DOHH2 (cell line): ENCODE measurements around the gene NPIPB2.

Experiments used
- H3F3A ChIP-seq: fragments of 200-600 bp; sonication (generic), shearing (Covaris generic); 2 replicates; pipeline ENCODE4 v1.6.0; 2016; ENCODE audit warnings: antibody characterized with exemption, mild to moderate bottlenecking; ENCODE audit not compliant: control insufficient read depth, insufficient read depth
- H3K27ac ChIP-seq: fragments of 200-600 bp; sonication (generic); 2 replicates; pipeline ENCODE4 v1.5.1; 2014; ENCODE audit warnings: low read depth, mild to moderate bottlenecking, low read length, moderate library complexity
- H3K27me3 ChIP-seq: fragments of 200-600 bp; sonication (generic); 2 replicates; pipeline ENCODE4 v1.6.1; 2014; ENCODE audit warnings: mild to moderate bottlenecking, low read length, mixed read lengths; ENCODE audit not compliant: control insufficient read depth
- H3K36me3 ChIP-seq: fragments of 200-600 bp; sonication (generic); 2 replicates; pipeline ENCODE4 v1.6.1; 2014; ENCODE audit warnings: mild to moderate bottlenecking, low read length, moderate library complexity, mixed read lengths; ENCODE audit not compliant: control insufficient read depth
- H3K4me1 ChIP-seq: fragments of 200-600 bp; sonication (generic); 2 replicates; pipeline ENCODE4 v1.6.1; 2014; ENCODE audit warnings: mild to moderate bottlenecking, low read length, mixed read lengths; ENCODE audit not compliant: control insufficient read depth
- H3K4me2 ChIP-seq: fragments of 200-600 bp; sonication (generic); 2 replicates; pipeline ENCODE4 v1.6.0; 2014; ENCODE audit warnings: mild to moderate bottlenecking, low read length, moderate library complexity
- H3K4me3 ChIP-seq: fragments of 200-600 bp; sonication (generic); 2 replicates; pipeline ENCODE4 v1.5.1; 2014; ENCODE audit warnings: mild to moderate bottlenecking, low read length, mixed read lengths
- H3K79me2 ChIP-seq: fragments of 200-600 bp; sonication (generic); 2 replicates; pipeline ENCODE4 v1.6.1; 2014; ENCODE audit warnings: mild to moderate bottlenecking, low read length, mixed read lengths; ENCODE audit not compliant: control insufficient read depth
- H3K9me2 ChIP-seq: fragments of 200-600 bp; sonication (generic); replicated peaks from 2 replicates; pipeline ENCODE4 v1.6.1; 2014; ENCODE audit warnings: mild to moderate bottlenecking, low read length, mixed read lengths; ENCODE audit not compliant: control insufficient read depth
- H3K9me3 ChIP-seq: fragments of 200-600 bp; sonication (generic); 2 replicates; pipeline ENCODE4 v1.6.1; 2014; ENCODE audit warnings: antibody characterized with exemption, low read length, mixed read lengths; ENCODE audit not compliant: control insufficient read depth, insufficient read depth
- H4K20me1 ChIP-seq: fragments of 200-600 bp; sonication (generic); 2 replicates; pipeline ENCODE4 v1.6.0; 2014; ENCODE audit warnings: low read depth, mild to moderate bottlenecking, antibody characterized with exemption, low read length, moderate library complexity; ENCODE audit not compliant: control insufficient read depth, insufficient read depth
- CTCF ChIP-seq: fragments of 200-600 bp; sonication (generic); IDR thresholded peaks from one replicate; pipeline ENCODE4 v1.5.1; 2014; ENCODE audit warnings: antibody characterized with exemption, mild to moderate bottlenecking, low read depth, low read length; ENCODE audit not compliant: poor library complexity, severe bottlenecking
- EZH2phosphoT487 ChIP-seq: fragments of 200-600 bp; sonication (generic); IDR thresholded peaks from 2 replicates; pipeline ENCODE4 v1.6.1; 2017; ENCODE audit warnings: borderline replicate concordance, mild to moderate bottlenecking, antibody characterized with exemption, low read length, moderate library complexity, mixed read lengths

NPIPB2 gene

DNA sequence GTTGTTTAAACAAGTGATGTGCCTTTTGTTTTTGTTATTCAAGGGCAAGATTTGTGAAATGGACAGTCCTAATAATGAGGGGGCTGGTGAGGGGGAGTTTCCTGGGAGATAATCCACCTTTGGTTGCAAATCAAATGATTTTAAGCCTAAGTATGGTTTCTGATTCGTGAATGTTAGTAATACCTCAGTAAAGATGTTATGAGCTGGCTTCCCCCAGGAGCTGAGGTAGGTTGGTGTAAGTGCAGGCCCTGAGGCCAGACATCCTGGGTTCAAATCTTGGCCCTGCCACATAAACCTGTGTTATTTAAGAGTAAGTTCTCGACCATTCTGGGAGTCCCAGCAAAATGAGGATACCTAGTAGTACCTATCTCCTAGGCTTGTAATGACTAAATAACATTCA, 36.2 kb upstream of the NPIPB2 start:
- Histone ChIP-seq H4K20me1 (no peaks in the 10 kb centered on the region), H3K27ac (no peak overlapping the region), H3F3A (peaks cover 12% of the 10 kb centered on the region), H3K4me3 (peak overlapping the region; percentile 84), H3K27me3 (no peaks in the 10 kb centered on the region), H3K9me2 (no peaks in the 10 kb centered on the region), H3K9me3 (no peaks in the 10 kb centered on the region), H3K36me3 (peaks cover 19% of the 10 kb centered on the region), H3K4me2 (peak overlapping the region; percentile 95), H3K4me1 (peaks cover 58% of the 10 kb centered on the region), H3K79me2 (peaks cover 73% of the 10 kb centered on the region)
- TF ChIP-seq CTCF: no peak
- TF ChIP-seq EZH2phosphoT487: no peak

- Histone ChIP-seq H3K9me3 (no peaks in the 10 kb centered on the region), H3K36me3 (peaks cover 19% of the 10 kb centered on the region), H3F3A (peaks cover 12% of the 10 kb centered on the region), H3K27me3 (no peaks in the 10 kb centered on the region), H4K20me1 (no peaks in the 10 kb centered on the region), H3K4me1 (peaks cover 58% of the 10 kb centered on the region), H3K9me2 (no peaks in the 10 kb centered on the region), H3K79me2 (peaks cover 71% of the 10 kb centered on the region), H3K4me2 (peak overlapping the region; percentile 95), H3K4me3 (peak overlapping the region; percentile 84), H3K27ac (no peak overlapping the region)
- TF ChIP-seq EZH2phosphoT487 (no peak), CTCF (no peak)
Measured at GRCh38 chr16:11977376-11978041, 35.7 kb upstream of the NPIPB2 start.

- 0 out of 2 replicates have a peak overlapping the region, but pooled peaks have one; percentile 16 for H3K27ac ChIP-seq
Measured at GRCh38 chr16:11976850-11977375, 35.1 kb upstream of the NPIPB2 start.

More at GRCh38 chr16:11976850-11977375, 35.1 kb upstream of the NPIPB2 start:
- TF ChIP-seq EZH2phosphoT487: no peak
- no peak for TF ChIP-seq CTCF
- peak overlapping the region; percentile 95 for H3K4me2 ChIP-seq
- no peaks in the 10 kb centered on the region for H3K9me2 ChIP-seq
- peak overlapping the region; percentile 84 for H3K4me3 ChIP-seq
- H3K36me3 ChIP-seq: peaks cover 24% of the 10 kb centered on the region
- H4K20me1 ChIP-seq: no peaks in the 10 kb centered on the region
- H3K4me1 ChIP-seq: peaks cover 55% of the 10 kb centered on the region
- peaks cover 65% of the 10 kb centered on the region for H3K79me2 ChIP-seq
- no peaks in the 10 kb centered on the region for H3K9me3 ChIP-seq
- peaks cover 12% of the 10 kb centered on the region for H3F3A ChIP-seq
- H3K27me3 ChIP-seq: no peaks in the 10 kb centered on the region
